GM18499 (cell line): ENCODE data around the gene PSPC1.
"Not testable (repeated sequence)": the region's sequence is repeated elsewhere in the genome, so short reads cannot be mapped to it uniquely, and the experiment has no call there.

Source experiments
- ATAC-seq: cut with Tn5 transposase; IDR thresholded peaks from one replicate; pipeline ENCODE4 v1.9.1; 2021; ENCODE audit warnings: moderate number of reproducible peaks; ENCODE audit not compliant: insufficient read depth, unreplicated experiment

The PSPC1 gene

GRCh38 chr13:19764237-19764636, 18.5 kb downstream of the PSPC1 start:
- ATAC-seq: no peak

- no peak for ATAC-seq
These were observed 19.1 kb downstream of the PSPC1 start for GRCh38 chr13:19763618-19764017.

- no peak for ATAC-seq
These were observed 23.1 kb downstream of the PSPC1 start for GRCh38 chr13:19759669-19760068.

GRCh38 chr13:19742643-19743042, 40.1 kb downstream of the PSPC1 start:
- no peak for ATAC-seq

GRCh38 chr13:19737844-19738557, 44.7 kb downstream of the PSPC1 start:
- no peak for ATAC-seq

GRCh38 chr13:19726611-19727010, 56.1 kb downstream of the PSPC1 start:
- ATAC-seq: no peak

GRCh38 chr13:19725320-19725719, 57.4 kb downstream of the PSPC1 start:
- ATAC-seq: no peak

GRCh38 chr13:19720039-19720438, 62.7 kb downstream of the PSPC1 start:
- no peak for ATAC-seq

GRCh38 chr13:19713186-19713965, 69.4 kb downstream of the PSPC1 start:
- no peak for ATAC-seq

GRCh38 chr13:19709782-19710181, 73.0 kb downstream of the PSPC1 start:
- ATAC-seq: not testable (repeated sequence)

- ATAC-seq: not testable (repeated sequence)
These were observed 73.7 kb downstream of the PSPC1 start for GRCh38 chr13:19709039-19709438.

- ATAC-seq: not testable (repeated sequence)
These were observed 78.5 kb downstream of the PSPC1 start for GRCh38 chr13:19704256-19704655.

- ATAC-seq: not testable (repeated sequence)
These were observed 81.1 kb downstream of the PSPC1 start for GRCh38 chr13:19701619-19702018.

GRCh38 chr13:19700963-19701362, 81.8 kb downstream of the PSPC1 start:
- ATAC-seq: not testable (repeated sequence)

- ATAC-seq: no peak
These were observed 86.9 kb downstream of the PSPC1 start for GRCh38 chr13:19695829-19696228.

- ATAC-seq: no peak
These were observed 87.3 kb downstream of the PSPC1 start for GRCh38 chr13:19695428-19695827.

GRCh38 chr13:19691447-19691846, 91.3 kb downstream of the PSPC1 start:
- ATAC-seq: not testable (repeated sequence)

GRCh38 chr13:19685437-19685836, 97.3 kb downstream of the PSPC1 start:
- ATAC-seq: no peak

- ATAC-seq: no peak
These were observed 97.7 kb downstream of the PSPC1 start for GRCh38 chr13:19685034-19685433.

- no peak for ATAC-seq
These were observed 101.2 kb downstream of the PSPC1 start for GRCh38 chr13:19681517-19681916.

GRCh38 chr13:19680751-19681150, 102.0 kb downstream of the PSPC1 start:
- no peak for ATAC-seq

GRCh38 chr13:19676168-19676567, 106.6 kb downstream of the PSPC1 start:
- no peak for ATAC-seq
